HUES48 (cell line): ENCODE data around the gene CCDC82.

Experiments
- H3K27ac ChIP-seq: one replicate; pipeline ENCODE4 v1.7.0; 2013; ENCODE audit warnings: low read depth, low read length, inconsistent platforms
- H3K27me3 ChIP-seq: 2 replicates; pipeline ENCODE4 v1.6.1; 2013; ENCODE audit warnings: mild to moderate bottlenecking, low read length; ENCODE audit not compliant: control insufficient read depth, insufficient read depth
- H3K36me3 ChIP-seq: 2 replicates; pipeline ENCODE4 v1.6.1; 2013; ENCODE audit warnings: low read length; ENCODE audit not compliant: control insufficient read depth, insufficient read depth
- H3K4me1 ChIP-seq: 2 replicates; pipeline ENCODE4 v1.6.1; 2013; ENCODE audit warnings: mild to moderate bottlenecking, low read length; ENCODE audit not compliant: control insufficient read depth, insufficient read depth
- H3K4me3 ChIP-seq: 2 replicates; pipeline ENCODE4 v1.5.1; 2013; ENCODE audit warnings: mild to moderate bottlenecking, low read depth, low read length
- H3K9ac ChIP-seq: 2 replicates; pipeline ENCODE4 v1.6.1; 2013; ENCODE audit warnings: mild to moderate bottlenecking, low read depth, low read length, moderate library complexity
- H3K9me3 ChIP-seq: 2 replicates; pipeline ENCODE4 v1.6.1; 2013; ENCODE audit warnings: low read length; ENCODE audit not compliant: control insufficient read depth, insufficient read depth

CCDC82 gene

GRCh38 chr11:96361778-96362177, 27.9 kb downstream of the CCDC82 start:
- H3K4me1 ChIP-seq = 0 out of 2 replicates have a peak, but pooled peaks cover 1% of the 10 kb centered on the region
- H3K27me3 ChIP-seq = no peaks in the 10 kb centered on the region
- no peak overlapping the region for H3K4me3 ChIP-seq
- H3K9ac ChIP-seq = no peak overlapping the region
- no peaks in the 10 kb centered on the region for H3K9me3 ChIP-seq
- H3K27ac ChIP-seq = no peak overlapping the region
- peaks cover 17% of the 10 kb centered on the region for H3K36me3 ChIP-seq

- Histone ChIP-seq H3K27ac (no peak overlapping the region), H3K4me1 (0 out of 2 replicates have a peak, but pooled peaks cover 2% of the 10 kb centered on the region), H3K4me3 (no peak overlapping the region), H3K9ac (no peak overlapping the region), H3K36me3 (peaks cover 14% of the 10 kb centered on the region), H3K9me3 (no peaks in the 10 kb centered on the region), H3K27me3 (no peaks in the 10 kb centered on the region)
Measured at GRCh38 chr11:96358321-96358720, 31.4 kb downstream of the CCDC82 start.

- no peak overlapping the region for H3K27ac ChIP-seq
- no peaks in the 10 kb centered on the region for H3K9me3 ChIP-seq
Measured at GRCh38 chr11:96357794-96358193, 31.9 kb downstream of the CCDC82 start.

DNA sequence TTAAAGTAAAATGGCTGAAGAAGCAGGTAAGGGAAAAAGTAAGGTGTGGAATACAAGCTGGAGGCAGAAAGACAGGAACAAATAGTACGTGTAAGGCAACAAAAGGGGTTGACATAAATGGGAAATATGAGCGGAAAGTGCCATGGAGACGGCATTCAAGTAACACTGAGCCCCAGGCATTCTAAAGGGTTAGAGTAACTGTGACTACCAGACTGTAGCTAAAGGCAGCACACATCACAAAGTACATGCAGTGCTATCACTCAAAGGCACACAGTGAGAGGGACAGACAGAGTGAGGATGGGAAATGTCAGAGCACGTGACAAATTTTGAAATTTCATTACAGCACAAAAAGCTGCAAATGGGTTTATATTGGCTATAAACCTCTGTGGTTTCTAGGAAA, 32.9 kb downstream of the CCDC82 start:
- peaks cover 14% of the 10 kb centered on the region for H3K36me3 ChIP-seq
- H3K27me3 ChIP-seq = no peaks in the 10 kb centered on the region
- no peaks in the 10 kb centered on the region for H3K9me3 ChIP-seq
- H3K9ac ChIP-seq = no peak overlapping the region
- no peak overlapping the region for H3K4me3 ChIP-seq
- 0 out of 2 replicates have a peak, but pooled peaks cover 2% of the 10 kb centered on the region for H3K4me1 ChIP-seq
- no peak overlapping the region for H3K27ac ChIP-seq

More at GRCh38 chr11:96357794-96358193, 31.9 kb downstream of the CCDC82 start:
- no peaks in the 10 kb centered on the region for H3K27me3 ChIP-seq
- 0 out of 2 replicates have a peak, but pooled peaks cover 2% of the 10 kb centered on the region for H3K4me1 ChIP-seq
- no peak overlapping the region for H3K9ac ChIP-seq
- no peak overlapping the region for H3K4me3 ChIP-seq
- peaks cover 14% of the 10 kb centered on the region for H3K36me3 ChIP-seq

- Histone ChIP-seq H3K36me3 (no peaks in the 10 kb centered on the region), H3K9me3 (0 out of 2 replicates have a peak, but pooled peaks cover 2% of the 10 kb centered on the region), H3K4me3 (peak within 1 kb of the TSS; percentile 90), H3K4me1 (peaks cover 39% of the 10 kb centered on the region), H3K9ac (peak within 1 kb of the TSS; percentile 66; the same call in 1 of the 2 replicates), H3K27me3 (peaks cover 11% of the 10 kb centered on the region), H3K27ac (no peak within 1 kb of the TSS)
Measured at GRCh38 chr11:96342961-96343711, 46.6 kb downstream of the CCDC82 start, which contains the start of gene MAML2. TSS of gene MAML2 (minus strand) at chr11:96343195. CDS start at chr11:96341895, 1,300 bp downstream.

DNA sequence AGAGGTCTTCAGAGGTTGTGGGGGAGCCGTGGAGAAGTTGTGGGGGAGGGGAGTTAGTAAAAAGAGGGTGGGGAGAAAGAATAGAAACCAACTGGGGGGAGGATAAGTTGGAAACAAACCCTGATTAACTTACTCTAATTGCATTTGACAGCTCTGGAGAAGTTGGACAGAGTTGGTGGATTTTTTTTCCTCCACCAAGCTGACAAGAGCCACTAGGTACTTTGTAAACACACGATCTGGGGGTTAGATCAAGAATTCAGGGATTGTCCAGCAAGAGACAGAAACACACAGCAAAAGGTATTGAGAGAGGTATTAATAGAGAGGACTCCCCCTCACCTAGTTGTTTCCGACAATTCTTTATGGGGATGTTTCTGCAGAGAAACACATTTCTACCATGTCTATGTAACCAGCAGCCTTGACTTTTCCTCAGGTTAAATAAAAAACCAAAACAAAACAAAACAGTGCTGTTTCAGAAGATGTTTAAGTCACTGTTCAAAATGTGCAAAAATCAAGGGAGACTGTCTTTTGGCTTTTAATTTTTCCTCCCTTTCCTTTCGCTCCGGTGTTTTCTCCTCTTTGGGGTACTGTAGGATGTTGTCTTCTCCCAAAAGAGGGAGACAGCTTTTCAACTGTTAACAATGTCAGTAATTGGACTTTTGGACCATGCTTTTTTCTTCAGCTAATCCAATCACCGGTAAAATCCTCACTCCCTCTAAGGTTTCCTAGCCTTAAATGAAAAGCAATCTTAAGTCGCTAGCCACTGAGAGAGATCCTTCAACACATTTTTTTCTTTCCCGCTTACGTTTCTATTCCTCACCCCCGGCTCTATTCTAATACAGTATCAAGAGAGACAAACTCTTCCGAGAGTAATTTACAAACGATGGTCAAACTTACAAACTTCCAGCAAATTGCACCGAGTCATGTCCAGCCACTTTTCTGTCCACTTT, 47.4 kb downstream of the CCDC82 start:
- Histone ChIP-seq H3K27me3 (peaks cover 11% of the 10 kb centered on the region), H3K9ac (peak overlapping the region; percentile 66; the same call in 1 of the 2 replicates), H3K4me3 (peak overlapping the region; percentile 90), H3K27ac (no peak overlapping the region), H3K9me3 (no peaks in the 10 kb centered on the region), H3K4me1 (peaks cover 46% of the 10 kb centered on the region), H3K36me3 (no peaks in the 10 kb centered on the region)

- Histone ChIP-seq H3K9me3 (no peaks in the 10 kb centered on the region), H3K36me3 (no peaks in the 10 kb centered on the region), H3K27me3 (peaks cover 11% of the 10 kb centered on the region), H3K27ac (no peak overlapping the region), H3K9ac (no peak overlapping the region), H3K4me1 (peaks cover 55% of the 10 kb centered on the region), H3K4me3 (peak overlapping the region; percentile 90)
Measured at GRCh38 chr11:96341211-96342013, 48.3 kb downstream of the CCDC82 start.

DNA sequence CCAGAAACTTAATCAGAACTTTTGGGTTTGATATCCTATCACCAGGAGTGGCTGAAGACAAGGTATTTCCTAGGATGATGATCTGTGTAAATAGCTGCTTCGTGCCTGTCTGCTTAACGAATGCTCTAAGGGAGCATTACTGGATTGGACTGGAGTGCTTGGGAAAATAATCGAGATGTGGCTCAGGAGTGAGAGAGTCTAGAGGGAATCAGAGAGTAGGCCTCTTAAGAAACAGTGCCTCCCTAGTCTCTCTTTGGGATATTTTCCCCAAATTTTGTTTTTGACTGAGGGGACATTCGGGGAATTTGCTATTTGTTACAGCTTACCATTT, 49.2 kb downstream of the CCDC82 start:
- Histone ChIP-seq H3K36me3 (no peaks in the 10 kb centered on the region), H3K27ac (no peak overlapping the region), H3K4me1 (peaks cover 64% of the 10 kb centered on the region), H3K4me3 (no peak overlapping the region), H3K9ac (no peak overlapping the region), H3K9me3 (no peaks in the 10 kb centered on the region), H3K27me3 (peaks cover 11% of the 10 kb centered on the region)

GRCh38 chr11:96339706-96340554, 49.8 kb downstream of the CCDC82 start:
- no peak overlapping the region for H3K27ac ChIP-seq
- no peak overlapping the region for H3K9ac ChIP-seq
- H3K27me3 ChIP-seq = peaks cover 11% of the 10 kb centered on the region
- H3K9me3 ChIP-seq = no peaks in the 10 kb centered on the region
- no peaks in the 10 kb centered on the region for H3K36me3 ChIP-seq
- no peak overlapping the region for H3K4me3 ChIP-seq
- H3K4me1 ChIP-seq = peaks cover 70% of the 10 kb centered on the region
